GM18868 (cell line): ENCODE measurements around the gene AGO4.
"Not testable (repeated sequence)": the region's sequence is repeated elsewhere in the genome, so short reads cannot be mapped to it uniquely, and the experiment has no call there.

Experiments
- ATAC-seq: cut with Tn5 transposase; IDR thresholded peaks from one replicate; pipeline ENCODE4 v1.9.1; 2021; ENCODE audit warnings: mild to moderate bottlenecking, moderate library complexity; ENCODE audit not compliant: unreplicated experiment

Gene AGO4

DNA sequence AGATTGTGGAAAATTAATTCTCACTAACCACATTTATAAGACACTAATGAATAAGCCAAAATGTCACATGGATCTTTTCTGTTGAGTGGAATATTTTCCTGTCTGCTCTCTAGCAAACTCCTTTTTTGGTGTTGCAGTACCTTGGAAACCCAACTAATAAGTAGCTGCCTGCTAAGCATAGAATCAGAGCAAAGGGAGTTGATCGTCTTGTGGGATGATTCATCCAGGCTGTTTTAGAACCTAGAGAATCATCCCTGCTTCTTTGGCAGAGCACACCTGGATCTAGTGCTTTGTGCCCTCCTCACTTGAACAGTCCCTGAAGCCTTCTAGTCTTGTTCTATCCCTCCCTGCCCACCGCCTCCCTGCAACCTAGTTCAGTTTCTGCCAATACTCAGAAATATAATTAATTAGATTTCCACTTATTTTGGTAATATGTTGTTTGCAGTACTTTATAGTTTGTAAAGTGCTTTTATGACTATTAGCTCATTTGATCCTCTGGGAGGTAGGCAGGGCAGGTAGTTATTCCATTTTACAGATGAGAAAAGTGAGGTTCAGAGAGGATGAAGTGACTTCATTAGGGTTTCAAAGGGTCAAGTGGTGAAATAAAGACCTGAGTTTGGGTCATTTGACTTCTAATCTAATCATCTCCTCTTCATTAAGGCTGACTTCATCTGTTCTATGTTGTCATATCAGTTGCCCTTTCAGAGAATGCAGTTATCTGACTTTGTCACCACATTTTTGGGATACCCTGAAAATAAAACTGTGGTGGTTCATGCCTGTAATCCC, 2.5 kb downstream of the AGO4 start:
- ATAC-seq: no peak

DNA sequence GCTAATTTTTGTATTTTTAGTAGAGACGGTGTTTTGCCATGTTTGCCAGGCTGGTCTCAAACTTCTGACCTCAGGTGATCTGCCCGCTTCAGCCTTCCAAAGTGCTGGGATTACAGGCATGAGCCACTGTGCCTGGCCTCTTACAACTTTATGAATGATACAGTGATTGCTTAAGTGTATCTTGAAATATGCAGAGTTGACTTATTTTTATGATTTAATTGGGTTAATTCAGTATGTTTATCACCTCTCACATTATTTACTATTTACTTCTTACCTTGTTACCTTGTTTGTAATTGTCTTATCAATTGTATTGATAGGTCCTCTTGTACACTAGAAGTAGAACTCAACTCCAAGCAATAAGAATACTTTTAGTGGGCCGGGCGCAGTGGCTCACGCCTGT, 4.9 kb downstream of the AGO4 start:
- ATAC-seq: not testable (repeated sequence)

DNA sequence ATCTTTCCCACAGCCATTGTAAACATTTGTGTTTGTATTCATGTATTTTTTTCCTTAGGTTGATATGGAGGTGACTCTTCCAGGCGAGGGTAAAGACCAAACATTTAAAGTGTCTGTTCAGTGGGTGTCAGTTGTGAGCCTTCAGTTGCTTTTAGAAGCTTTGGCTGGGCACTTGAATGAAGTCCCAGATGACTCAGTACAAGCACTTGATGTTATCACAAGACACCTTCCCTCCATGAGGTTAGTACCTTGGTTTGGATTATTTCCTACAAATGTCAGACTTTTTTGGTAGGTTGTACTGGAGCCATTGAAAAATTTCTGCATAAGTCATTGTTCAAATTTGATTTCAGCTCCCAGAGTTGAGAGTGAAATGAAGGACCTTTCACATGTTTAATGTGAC, 17.4 kb downstream of the AGO4 start:
- no peak for ATAC-seq

DNA sequence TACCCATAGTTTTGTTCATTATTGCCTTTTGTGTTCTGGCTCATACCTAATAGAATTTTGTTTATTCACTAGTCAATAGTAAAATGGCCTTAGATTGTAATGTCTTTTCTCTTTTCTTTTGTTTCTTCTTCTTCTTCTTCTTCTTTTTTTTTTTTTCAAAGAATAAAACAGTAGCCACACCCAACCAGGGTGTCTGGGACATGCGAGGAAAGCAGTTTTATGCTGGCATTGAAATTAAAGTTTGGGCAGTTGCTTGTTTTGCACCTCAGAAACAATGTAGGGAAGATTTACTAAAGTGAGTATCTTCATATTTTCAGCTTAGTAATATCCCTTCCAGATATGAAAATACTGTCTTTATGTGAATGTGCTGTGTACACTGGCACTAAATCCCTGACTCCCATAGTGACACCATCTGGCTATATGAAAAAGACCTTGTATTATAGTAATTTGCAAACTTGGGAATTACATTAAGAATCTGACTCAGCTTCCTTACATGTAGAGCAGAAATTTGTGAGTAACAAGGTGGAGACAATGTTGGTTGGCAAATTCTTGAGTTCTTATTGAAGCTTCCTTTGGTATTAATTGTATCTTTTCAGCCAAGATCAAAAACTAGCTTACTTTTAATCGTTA, 24.6 kb downstream of the AGO4 start:
- ATAC-seq: no peak

DNA sequence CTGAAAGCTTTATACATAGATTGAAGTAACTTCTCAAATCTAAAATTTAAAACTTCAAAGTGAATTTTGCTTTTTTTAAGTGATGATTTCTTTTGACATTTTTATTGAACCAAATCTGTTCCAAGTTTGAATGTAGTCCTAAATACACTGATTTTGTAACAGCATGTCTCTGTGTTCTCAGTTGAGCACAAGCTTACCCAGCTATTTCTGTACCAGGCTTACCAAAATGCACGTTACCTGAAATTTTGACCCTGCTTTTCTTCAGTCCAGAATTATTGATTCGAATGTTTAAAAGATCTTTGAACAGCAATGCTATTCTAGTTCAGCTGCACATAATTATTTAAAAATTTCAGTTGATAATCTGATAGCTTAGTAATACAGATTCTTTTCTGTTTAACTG, 25.6 kb downstream of the AGO4 start:
- no peak for ATAC-seq

DNA sequence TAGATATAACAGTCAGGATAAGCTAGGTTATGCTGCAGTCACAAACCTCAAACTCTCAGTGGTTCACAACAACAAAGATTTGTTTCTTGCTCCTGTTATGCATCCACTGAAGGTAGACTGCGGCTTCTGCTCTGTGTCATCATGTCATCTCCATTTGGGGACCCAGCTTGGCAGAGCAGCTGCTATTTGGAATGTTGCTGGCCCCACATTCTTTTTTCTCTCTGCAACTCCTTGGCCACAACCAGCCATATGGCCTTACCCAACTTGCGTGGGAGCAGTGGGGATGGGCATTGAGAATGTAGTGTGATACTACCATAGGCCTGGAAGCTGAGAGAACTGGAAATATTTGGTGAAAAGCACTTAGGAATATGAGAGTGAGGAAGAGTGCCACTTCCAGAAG, 26.4 kb downstream of the AGO4 start:
- no peak for ATAC-seq

DNA sequence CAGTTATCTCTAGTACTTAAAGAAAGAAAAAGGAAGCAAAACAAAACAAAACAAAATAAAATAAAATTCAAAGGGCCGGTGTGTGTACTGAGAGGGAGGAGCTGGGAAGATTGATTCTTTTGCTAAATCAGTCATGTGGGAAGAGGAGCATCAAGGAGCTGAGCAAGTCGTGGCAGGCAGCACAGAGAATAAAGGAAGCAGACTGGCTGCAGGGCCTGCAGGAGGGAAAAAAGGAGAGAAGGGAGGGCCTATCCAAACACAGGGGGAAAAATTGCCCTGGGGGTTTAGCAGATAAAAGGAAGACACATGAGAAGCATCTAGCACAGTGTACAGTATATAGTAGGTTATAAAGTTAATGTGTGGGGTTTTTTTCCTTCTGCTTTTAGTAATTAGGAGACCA, 27.6 kb downstream of the AGO4 start:
- no peak for ATAC-seq

DNA sequence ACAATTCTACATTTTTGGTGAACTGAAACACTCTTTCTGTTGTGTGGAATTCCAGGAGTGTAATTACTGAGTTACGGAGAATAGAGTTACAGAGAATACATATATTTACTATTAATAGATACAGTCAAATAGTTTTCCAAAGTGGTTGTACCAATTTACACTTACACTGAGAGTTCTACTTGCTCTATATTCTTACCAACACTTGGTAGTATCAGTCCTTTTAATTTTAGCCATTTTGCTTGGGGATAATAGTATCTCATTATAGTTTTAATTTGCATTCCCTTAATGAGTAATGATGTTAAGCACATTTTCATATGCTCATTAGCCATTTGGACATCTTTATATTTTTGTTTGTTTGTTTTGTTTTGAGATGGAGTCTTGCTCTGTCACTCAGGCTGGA, 28.9 kb downstream of the AGO4 start:
- ATAC-seq: no peak

DNA sequence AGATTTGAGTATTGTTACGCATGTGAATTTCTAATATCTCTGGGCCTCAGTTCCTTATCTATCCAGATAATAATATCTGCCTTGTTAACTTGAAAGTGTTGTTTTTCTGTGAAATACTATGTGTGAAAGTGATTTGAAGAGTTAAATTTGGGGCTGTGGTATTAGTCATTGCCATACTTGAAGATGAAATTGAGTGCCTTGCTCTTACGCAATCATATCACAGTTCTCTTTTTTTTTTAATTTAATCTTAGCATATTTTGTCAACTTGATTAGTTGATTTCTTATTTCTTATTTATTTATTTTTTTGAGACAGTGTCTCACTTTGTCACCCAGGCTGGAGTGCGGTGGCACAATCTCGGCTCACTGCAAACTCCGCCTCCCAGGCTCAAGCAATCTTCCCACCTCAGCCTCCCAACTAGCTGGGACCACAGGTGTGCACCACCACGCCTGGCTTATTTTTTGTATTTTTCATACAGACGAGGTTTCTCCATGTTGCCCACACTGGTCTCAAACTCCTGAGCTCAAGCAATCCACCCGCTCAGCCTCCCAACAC, 31.0 kb downstream of the AGO4 start:
- ATAC-seq: no peak

DNA sequence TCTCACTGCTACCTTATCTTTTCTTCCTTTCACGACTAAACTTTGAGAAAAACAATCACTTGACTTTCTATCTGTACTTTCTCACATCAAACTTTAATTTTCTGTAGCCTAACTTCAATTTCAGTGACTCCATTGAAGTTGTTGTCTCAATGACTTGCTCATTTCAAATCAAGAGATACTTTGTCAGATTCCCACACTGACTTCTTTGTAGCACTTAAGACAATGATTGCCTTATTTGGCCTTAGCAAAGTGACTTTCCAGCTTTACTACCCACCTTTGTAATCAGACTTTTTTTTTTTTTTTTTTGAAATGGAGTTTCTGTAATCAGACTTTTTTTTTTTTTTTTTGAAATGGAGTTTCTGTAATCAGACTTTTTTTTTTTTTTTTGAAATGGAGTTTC, 37.0 kb downstream of the AGO4 start:
- ATAC-seq: no peak

DNA sequence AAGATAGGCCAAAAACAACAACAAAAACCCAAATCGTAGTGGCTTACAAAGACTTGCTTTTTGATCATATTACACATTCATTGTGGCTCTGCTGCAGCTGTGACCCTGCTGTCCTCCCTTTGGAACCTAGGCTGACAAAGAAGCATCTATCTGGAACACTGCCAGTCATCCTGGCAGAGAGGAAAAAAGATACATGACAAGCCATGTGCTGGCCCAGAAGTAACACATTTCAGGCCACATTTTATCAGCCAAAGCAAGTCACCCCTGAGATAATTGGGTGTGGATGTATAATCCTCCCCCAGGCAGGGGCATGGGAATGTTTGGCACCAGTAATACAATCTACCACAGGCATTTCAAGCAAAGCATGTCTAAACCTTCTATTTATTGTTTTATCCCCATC, 38.0 kb downstream of the AGO4 start:
- no peak for ATAC-seq

DNA sequence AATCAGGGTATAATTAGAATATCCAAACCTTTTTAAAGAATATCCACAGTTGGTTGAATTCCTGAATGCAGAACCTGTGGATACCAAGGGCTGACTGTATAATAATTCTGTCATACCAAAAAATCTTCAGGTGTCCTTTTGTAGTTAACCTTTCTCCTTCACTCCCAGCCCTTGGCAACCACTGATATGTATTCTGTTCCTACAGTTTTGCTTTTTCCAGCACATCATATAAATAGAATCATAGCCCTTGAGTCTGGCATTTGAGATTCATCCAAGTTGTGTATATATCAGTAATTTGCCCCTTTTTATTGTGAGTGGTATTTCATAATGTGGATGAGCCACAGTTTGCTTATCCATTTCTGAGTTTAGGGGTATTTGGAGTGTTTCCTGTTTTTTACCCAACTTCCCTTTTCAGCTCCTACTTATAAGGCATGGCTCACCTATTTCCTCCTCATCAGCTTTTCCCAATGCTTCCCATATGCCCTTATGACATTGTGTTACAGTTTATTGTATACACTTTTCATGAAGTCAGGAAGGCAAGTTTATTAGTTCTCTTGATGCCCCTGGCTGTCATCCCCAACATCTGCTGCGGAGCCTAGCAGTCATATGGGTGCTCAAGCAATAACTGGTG, 40.2 kb downstream of the AGO4 start:
- no peak for ATAC-seq

DNA sequence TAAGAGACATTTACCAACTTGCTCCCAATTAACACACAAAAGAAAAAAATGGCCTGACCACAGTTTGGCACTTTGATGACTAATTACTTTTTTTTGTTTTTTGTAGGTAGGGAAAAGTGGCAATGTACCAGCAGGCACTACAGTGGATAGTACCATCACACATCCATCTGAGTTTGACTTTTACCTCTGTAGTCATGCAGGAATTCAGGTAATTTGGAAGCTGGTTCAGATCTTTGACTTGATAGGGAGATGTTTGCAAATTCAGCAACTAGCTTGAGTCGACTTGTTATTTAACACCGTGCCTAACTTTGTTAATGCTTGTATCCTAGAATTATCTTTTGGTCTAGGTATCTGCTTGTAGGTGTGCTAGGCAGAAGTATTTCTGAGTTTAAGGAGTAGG, 42.2 kb downstream of the AGO4 start:
- ATAC-seq: no peak

DNA sequence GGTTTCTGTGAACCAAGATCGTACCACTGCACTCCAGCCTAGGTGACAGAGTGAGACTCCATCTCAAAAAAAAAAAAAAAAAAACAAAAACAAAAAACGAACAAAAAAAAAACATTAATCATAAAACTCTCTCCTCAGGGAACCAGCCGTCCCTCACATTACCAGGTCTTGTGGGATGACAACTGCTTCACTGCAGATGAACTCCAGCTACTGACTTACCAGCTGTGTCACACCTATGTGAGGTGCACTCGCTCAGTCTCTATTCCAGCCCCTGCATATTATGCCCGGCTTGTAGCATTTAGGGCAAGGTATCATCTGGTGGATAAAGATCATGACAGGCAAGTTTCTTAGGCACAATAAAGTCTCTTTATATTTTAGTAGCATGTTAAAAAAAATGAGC, 42.9 kb downstream of the AGO4 start:
- ATAC-seq: no peak

DNA sequence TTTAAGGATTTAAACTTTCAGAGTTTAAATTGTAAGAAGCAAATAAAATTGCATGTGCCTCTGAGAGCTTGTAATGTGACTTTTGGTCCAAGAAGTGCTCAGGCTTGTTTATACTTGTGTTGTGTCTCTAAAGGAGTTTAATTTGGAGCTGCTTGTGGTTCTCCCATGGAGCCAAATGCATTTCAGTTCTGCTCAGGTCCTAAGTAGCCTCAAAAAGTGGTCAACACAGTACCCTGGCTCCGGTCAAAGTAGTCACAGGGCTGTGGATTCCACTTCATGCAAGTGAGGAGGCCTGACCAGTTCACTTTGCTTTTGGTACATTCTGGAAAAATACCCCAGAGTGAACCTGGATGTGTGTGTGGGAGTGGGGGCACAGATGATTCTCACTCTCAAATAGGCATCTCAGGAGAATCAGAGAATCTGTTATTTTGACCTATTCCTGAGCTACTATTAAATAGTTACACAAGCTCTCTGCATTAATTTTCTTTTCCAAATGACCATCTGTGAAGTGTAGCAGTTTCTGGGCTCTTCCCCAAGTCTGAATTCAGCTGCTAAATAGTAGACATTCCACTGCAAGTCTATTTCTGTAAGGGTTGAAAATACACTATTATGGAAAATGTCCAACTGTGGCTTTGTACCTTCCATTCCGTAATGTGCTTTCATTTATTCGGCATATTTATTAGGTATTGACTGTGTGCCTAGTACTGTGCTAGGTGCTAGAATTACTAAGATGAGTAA, 43.5 kb downstream of the AGO4 start:
- ATAC-seq: no peak

DNA sequence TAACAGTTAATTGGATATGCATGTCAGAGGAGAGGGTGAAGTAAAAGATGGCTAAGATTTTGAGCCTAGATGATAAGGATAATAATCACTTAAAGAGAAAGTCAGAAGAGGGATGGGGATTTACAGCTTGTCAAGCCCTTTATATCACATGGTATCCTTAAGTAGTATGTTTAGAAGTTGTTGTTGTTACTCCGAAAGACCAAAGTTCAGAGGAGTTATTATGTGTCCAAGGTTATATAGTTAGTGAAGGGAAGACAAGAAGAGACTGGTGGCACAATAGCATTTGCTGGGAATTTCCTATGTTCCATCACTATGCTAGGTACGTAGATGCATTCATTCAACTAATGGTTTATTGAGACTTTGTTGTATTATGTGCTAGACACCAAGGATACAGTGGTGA, 44.4 kb downstream of the AGO4 start:
- no peak for ATAC-seq

DNA sequence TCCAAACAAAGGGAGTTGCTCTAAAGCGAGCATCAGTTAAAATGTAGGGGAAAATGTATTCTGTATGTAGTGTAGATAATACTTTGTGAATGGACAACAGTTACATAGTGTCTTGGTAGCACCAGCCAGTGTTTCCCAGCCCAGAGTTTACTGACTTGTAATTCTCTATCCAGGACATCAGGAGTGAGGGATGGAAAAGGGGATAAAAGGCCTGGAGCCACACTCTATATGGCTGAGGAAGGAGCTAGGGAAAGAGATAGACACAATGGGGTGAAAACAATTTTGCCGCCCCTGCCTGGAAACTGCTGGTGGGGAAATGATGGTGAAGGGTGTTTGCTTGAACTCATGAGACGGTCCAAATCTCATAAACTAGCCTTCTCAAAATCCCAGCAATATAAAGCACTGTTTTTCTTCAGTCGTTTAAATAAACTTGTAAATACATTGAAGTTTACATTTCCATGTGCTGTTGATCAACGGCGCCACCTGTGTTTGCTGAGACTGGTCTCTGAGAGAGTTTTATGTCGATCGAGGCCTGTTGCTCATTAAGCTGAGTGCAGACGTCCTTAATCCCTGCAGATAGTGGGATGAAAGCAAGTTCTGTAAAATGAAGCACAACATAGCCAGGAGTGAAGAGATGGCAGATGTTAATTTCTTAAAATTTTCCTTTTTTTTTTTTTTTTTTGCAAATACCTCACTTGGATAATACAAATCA, 47.3 kb downstream of the AGO4 start:
- ATAC-seq: no peak

DNA sequence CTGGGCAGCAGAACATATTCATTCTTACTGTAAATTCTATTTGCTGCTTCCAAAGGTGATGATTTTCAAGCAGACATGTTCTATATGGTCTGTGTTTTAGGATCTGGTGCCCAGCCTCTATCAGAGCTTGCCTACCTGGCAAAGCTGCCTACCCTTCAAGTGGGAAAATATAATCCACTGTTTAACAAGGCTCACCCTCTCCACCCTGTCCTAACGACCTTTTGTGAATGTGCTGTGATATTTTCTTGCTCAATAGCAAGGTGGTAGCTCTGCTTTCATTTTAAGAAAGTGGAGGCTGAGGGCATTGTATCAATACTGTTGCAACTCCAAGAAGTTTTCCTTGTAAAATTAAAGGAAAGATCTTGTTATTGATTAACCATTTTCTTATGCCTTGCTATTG, 49.1 kb downstream of the AGO4 start:
- ATAC-seq: no peak

DNA sequence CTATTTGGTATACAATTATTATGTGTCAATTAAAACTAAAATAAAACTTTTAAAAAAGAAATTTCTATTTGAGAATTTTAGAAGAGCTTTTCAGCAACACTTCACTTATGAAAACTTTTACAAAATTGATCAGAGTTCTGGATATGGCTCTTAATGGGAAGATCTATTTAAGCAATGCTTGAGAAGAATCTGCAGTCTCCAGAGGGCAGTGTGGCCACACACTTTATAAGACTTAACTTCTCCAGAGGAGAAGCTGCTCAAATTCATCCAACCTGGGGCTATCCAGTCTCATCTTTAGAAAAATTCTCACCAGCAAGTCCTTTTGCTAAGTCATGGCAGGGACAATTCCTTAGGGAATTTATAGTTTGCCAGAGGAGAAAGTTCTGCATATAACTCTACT, 50.0 kb downstream of the AGO4 start:
- ATAC-seq: no peak

DNA sequence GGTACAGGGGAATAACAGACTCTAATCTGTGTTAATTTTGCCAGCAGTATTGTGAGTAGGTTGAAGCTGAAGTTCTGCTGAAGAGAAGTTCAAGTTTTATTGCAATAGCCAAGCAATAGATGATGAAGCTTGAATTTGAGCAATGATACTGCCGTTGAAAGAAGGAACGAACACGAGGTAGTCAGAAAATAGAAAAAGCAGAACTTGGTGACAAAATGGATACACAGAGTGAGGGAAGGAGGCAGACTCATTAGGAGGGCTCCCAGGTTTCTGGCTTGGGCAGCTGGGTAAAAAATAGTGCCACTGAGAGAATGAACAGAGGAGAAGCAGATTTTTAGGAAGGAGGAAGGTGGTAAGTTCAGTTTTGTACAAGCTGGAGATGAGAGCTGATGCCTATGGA, 52.9 kb downstream of the AGO4 start:
- ATAC-seq: no peak

DNA sequence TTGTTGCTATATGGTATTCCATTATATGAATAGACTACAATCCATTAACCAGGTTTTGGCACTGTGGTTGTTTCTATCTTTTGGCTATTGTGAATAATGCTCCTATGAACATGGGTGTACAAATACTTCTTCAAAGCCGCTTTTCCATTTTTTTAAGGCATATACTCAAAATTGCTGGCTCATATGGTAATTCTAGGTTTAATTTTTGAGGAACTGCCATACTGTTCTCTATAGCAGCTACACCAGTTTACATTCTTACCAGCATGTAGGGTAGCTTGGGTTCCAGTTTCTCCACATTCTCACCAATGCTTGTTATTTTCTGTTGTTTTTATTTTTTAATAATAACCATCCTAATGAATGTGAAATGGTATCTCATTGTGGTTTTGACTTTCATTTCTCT, 55.3 kb downstream of the AGO4 start:
- no peak for ATAC-seq
